HG03175 (cell line): ENCODE measurements around the gene CIAO2B.

Experiments
- ATAC-seq: cut with Tn5 transposase; IDR thresholded peaks from one replicate; pipeline ENCODE4 v1.9.1; 2021; ENCODE audit warnings: mild to moderate bottlenecking, moderate library complexity; ENCODE audit not compliant: unreplicated experiment

Gene CIAO2B

GRCh38 chr16:66890799-66891198 lies 43.4 kb downstream of the CIAO2B start:
- no peak for ATAC-seq

GRCh38 chr16:66889622-66890021 lies 44.6 kb downstream of the CIAO2B start:
- no peak for ATAC-seq

- no peak for ATAC-seq
These were observed 45.3 kb downstream of the CIAO2B start for GRCh38 chr16:66888647-66889615.

- no peak for ATAC-seq
These were observed 47.3 kb downstream of the CIAO2B start for GRCh38 chr16:66886914-66887313.

- no peak for ATAC-seq
These were observed 47.9 kb downstream of the CIAO2B start for GRCh38 chr16:66886321-66886720.

GRCh38 chr16:66885491-66885890 lies 48.7 kb downstream of the CIAO2B start:
- no peak for ATAC-seq

- no peak for ATAC-seq
These were observed 51.5 kb downstream of the CIAO2B start for GRCh38 chr16:66882702-66883101.
